ENCODE data around the gene CNTN2.

Gene CNTN2

DNA sequence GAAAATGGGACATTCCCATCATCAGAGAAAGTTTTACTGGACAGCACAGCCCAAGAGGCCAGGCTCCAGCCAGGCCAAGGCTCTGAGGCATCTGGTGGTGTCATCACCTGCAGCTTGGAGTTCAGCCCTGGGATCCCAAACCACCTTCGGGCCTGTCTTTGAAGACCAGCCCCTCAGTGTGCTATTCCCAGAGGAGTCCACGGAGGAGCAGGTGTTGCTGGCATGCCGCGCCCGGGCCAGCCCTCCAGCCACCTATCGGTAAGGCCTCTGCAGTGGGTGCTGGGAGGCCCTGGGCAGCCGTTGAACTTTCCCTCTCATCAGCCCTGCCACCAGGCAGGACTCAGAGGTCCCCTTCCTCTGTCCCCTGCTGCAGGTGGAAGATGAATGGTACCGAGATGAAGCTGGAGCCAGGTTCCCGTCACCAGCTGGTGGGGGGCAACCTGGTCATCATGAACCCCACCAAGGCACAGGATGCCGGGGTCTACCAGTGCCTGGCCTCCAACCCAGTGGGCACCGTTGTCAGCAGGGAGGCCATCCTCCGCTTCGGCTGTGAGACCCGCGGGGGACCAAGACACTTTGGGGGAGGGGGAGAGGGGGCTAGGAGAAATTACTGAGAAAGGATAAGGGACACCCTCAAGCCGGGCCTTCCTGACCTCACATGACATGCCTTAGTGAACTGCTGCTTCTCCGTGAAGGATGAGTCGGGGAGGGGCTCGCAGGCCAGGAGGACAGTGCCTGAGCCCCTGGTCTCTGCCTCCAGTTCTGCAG is 15.0 kb downstream of the CNTN2 start:
- DNase-seq (ENCODE audit: low read depth): no peak
- TF ChIP-seq, protein P1, sequence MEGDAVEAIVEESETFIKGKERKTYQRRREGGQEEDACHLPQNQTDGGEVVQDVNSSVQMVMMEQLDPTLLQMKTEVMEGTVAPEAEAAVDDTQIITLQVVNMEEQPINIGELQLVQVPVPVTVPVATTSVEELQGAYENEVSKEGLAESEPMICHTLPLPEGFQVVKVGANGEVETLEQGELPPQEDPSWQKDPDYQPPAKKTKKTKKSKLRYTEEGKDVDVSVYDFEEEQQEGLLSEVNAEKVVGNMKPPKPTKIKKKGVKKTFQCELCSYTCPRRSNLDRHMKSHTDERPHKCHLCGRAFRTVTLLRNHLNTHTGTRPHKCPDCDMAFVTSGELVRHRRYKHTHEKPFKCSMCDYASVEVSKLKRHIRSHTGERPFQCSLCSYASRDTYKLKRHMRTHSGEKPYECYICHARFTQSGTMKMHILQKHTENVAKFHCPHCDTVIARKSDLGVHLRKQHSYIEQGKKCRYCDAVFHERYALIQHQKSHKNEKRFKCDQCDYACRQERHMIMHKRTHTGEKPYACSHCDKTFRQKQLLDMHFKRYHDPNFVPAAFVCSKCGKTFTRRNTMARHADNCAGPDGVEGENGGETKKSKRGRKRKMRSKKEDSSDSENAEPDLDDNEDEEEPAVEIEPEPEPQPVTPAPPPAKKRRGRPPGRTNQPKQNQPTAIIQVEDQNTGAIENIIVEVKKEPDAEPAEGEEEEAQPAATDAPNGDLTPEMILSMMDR (conservative IDR thresholded peaks at IDR 0.05; ENCODE audit: low read depth, low read length): no peak
- H3K4me3 ChIP-seq (ENCODE audit: low read depth, low read length): no peak overlapping the region

DNA sequence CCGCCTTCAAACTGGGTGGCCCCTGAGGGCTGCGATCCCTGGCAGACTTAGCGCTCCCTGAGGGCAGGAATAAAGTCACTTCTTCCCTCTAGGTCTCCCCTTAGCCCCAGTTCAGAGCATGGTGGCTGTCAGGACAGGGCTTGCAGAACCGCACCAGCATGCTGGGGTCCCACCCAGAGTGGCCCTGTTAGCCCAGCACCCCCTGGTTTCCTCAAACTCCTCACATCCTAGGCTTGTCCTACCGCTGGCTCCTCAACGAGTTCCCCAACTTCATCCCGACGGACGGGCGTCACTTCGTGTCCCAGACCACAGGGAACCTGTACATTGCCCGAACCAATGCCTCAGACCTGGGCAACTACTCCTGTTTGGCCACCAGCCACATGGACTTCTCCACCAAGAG is 15.8 kb downstream of the CNTN2 start:
- TF ChIP-seq, protein P1 (conservative IDR thresholded peaks at IDR 0.05; ENCODE audit: low read depth, low read length): no peak
- H3K4me3 ChIP-seq (ENCODE audit: low read depth, low read length): no peak overlapping the region
- DNase-seq (ENCODE audit: low read depth): no peak

DNA sequence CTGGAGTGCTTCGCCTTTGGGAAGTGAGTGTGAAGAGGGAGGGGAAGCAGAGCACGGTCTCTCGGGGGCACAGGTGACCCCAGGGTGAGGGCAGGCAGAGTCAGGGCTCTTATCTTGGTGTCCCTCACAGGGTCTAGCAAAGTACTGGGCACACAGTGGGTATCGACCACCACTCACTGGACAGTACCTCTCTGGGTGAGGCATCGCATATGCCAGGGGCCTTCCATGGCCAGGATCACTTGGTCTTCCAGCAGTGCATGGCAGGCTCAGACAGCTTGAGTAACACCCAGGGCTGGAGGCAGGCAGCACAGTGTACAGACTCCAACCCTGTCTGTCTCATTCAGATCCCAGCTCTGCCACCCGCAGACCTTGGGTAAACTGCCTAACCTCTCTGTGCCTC is 16.6 kb downstream of the CNTN2 start:
- no peak for DNase-seq (ENCODE audit: low read depth)
- TF ChIP-seq, protein P1 (conservative IDR thresholded peaks at IDR 0.05; ENCODE audit: low read depth, low read length): no peak

DNA sequence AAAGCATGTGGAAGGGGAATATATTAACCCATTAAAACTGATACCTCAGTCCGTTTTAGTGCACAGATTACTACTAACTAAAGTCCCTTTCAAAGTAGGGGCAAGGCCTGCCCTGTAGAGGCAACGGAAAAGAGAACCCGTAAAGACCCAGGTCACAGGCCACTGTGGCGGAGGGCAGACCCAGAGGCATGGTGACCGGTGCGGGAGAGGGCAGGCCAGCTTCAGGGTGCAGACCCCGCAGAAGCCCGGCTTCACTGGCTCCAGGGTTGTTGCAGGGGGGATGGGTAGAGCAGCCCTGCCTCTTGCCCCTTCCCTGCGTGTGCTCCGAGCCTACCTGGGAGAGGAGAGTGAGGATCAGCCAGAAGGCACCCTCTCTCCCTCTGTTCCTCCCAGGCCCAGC is 17.7 kb downstream of the CNTN2 start:
- TF ChIP-seq, protein P1 (conservative IDR thresholded peaks at IDR 0.05; ENCODE audit: low read depth, low read length): no peak
- no peak for DNase-seq (ENCODE audit: low read depth)
- H3K4me3 ChIP-seq (ENCODE audit: low read depth, low read length): no peak overlapping the region

More for the DNA sequence above, 16.6 kb downstream of the CNTN2 start:
- no peak overlapping the region for H3K4me3 ChIP-seq (ENCODE audit: low read depth, low read length)

DNA sequence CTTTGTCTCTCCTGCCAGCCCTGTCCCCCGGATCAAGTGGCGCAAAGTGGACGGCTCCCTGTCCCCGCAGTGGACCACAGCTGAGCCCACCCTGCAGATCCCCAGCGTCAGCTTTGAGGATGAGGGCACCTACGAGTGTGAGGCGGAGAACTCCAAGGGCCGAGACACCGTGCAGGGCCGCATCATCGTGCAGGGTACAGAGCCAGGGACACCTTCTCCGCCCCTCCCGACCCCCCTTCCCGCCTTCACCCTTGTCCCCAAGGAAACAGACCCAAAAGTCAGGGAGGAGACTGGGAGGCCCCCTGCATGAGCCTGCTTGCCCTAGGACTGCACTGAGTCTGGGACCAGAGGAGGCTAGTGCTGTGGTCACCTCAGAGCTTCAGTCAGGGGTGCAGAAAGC is 18.2 kb downstream of the CNTN2 start:
- no peak for DNase-seq (ENCODE audit: low read depth)
- TF ChIP-seq, protein P1 (conservative IDR thresholded peaks at IDR 0.05; ENCODE audit: low read depth, low read length): no peak

GRCh38 chr1:205061665-205062069 is 18.7 kb downstream of the CNTN2 start:
- DNase-seq (ENCODE audit: low read depth): peak; percentile 74
- TF ChIP-seq, protein P1 (conservative IDR thresholded peaks at IDR 0.05; ENCODE audit: low read depth, low read length): peak; percentile 97
- H3K4me3 ChIP-seq (ENCODE audit: low read depth, low read length): no peak overlapping the region

More for the DNA sequence above, 18.2 kb downstream of the CNTN2 start:
- H3K4me3 ChIP-seq (ENCODE audit: low read depth, low read length): no peak overlapping the region

DNA sequence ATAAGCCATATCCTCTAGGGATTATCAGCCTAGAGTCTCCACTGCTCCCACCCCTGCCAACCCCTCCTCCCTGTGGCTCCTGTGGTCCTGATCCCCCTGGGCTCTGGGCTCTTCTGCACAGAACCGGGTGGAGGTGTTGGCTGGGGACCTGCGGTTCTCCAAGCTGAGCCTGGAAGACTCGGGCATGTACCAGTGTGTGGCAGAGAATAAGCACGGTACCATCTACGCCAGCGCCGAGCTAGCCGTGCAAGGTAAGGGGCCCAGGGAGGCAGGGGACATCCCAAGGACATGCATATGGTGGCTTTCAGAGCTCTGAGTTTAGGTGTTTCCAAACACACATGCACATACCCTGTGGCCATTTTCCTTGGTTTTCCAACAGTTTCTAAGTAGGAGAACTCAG is 19.3 kb downstream of the CNTN2 start:
- no peak overlapping the region for H3K4me3 ChIP-seq (ENCODE audit: low read depth, low read length)
- TF ChIP-seq, protein P1 (conservative IDR thresholded peaks at IDR 0.05; ENCODE audit: low read depth, low read length): no peak
- no peak for DNase-seq (ENCODE audit: low read depth)
